Measurements from ENCODE around the gene RHOF.
"Not testable (repeated sequence)": the region's sequence is repeated elsewhere in the genome, so short reads cannot be mapped to it uniquely, and the experiment has no call there.

The RHOF gene

GRCh38 chr12:121767525-121768016 is 25.9 kb downstream of the RHOF start:
- TF ChIP-seq, protein P1, sequence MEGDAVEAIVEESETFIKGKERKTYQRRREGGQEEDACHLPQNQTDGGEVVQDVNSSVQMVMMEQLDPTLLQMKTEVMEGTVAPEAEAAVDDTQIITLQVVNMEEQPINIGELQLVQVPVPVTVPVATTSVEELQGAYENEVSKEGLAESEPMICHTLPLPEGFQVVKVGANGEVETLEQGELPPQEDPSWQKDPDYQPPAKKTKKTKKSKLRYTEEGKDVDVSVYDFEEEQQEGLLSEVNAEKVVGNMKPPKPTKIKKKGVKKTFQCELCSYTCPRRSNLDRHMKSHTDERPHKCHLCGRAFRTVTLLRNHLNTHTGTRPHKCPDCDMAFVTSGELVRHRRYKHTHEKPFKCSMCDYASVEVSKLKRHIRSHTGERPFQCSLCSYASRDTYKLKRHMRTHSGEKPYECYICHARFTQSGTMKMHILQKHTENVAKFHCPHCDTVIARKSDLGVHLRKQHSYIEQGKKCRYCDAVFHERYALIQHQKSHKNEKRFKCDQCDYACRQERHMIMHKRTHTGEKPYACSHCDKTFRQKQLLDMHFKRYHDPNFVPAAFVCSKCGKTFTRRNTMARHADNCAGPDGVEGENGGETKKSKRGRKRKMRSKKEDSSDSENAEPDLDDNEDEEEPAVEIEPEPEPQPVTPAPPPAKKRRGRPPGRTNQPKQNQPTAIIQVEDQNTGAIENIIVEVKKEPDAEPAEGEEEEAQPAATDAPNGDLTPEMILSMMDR (IDR thresholded peaks at IDR 0.05; ENCODE audit: extremely low read depth, missing control alignments) = no peak
- DNase-seq (ENCODE audit: low spot score) = no peak

DNA sequence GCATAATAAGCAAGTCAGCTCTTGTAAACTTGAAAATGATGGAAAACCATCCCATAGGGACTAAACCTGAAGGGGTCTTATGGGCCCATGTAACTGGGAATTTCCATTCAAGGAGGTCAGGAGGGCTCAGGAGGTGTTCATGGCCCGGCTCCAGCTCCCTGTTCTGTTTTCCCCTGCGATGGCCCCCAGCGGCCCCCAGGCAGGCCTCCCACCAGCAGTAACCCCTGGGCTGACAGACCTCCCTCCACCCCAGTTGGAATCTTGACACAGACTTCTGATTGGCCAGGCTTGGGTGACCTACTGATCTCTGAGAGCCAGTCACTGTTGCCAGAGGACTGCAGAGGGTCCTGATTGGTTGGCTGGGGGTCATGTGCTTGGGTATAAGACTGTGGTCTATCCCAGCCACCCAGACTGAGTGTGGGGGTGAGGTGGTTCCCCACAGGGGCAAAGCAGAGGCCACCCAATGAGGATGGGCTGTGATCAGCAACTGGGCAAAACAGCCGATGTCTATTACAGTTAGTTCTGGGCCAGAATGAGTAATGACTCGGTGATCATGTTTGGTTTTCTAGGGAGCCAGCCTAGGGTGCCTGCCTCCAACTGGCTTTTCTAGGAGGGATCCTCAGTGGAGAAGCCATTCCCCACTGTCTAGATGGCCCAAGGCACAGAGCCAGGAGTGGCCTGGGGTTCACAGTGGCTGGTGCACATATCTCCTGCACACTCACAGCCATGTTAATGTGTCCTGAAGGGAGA is 27.0 kb downstream of the RHOF start:
- DNase-seq (ENCODE audit: low spot score) = no peak
- TF ChIP-seq, protein P1 (IDR thresholded peaks at IDR 0.05; ENCODE audit: extremely low read depth, missing control alignments) = no peak

- TF ChIP-seq, protein P1 (IDR thresholded peaks at IDR 0.05; ENCODE audit: extremely low read depth, missing control alignments) = no peak
- DNase-seq (ENCODE audit: low spot score) = no peak
Observed at GRCh38 chr12:121765573-121765972, 27.9 kb downstream of the RHOF start.

GRCh38 chr12:121764808-121765207 is 28.7 kb downstream of the RHOF start:
- TF ChIP-seq, protein P1 (IDR thresholded peaks at IDR 0.05; ENCODE audit: extremely low read depth, missing control alignments) = no peak

GRCh38 chr12:121762269-121762668 is 31.2 kb downstream of the RHOF start:
- TF ChIP-seq, protein P1 (IDR thresholded peaks at IDR 0.05; ENCODE audit: extremely low read depth, missing control alignments) = no peak
- no peak for DNase-seq (ENCODE audit: low spot score)

More at GRCh38 chr12:121764808-121765207, 28.7 kb downstream of the RHOF start:
- no peak for DNase-seq (ENCODE audit: low spot score)

DNA sequence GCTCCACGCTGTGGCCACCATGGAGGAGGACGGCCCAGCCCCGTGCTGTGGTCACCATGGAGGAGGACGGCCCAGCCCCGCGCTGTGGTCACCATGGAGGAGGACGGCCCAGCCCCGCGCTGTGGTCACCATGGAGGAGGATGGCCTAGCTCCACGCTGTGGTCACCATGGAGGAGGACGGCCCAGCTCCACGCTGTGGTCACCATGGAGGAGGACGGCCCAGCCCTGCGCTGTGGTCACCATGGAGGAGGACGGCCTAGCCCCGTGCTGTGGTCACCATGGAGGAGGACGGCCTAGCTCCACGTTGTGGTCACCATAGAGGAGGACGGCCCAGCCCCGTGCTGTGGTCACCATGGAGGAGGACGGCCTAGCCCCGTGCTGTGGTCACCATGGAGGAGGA is 35.0 kb downstream of the RHOF start:
- not testable (repeated sequence) for DNase-seq (ENCODE audit: low spot score)

DNA sequence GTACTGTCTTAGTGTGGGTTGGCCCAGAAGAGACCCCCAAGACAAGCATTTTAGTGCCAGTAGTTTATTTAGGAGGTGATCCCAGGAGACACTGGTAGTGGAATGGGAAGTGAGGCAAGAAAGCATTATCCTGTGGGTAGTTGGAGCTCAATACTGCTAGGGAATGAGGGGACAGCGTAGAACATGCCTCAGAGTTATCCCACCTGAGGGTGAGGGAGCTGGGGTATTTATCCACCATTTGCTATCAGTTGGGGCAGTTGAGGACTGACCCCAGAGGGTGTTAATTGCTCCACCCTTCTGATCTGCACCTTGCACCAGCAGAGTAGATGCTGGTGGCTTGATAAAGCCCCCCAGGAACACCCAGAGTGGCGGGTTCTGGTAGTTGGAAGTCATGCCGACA is 37.9 kb downstream of the RHOF start:
- no peak for DNase-seq (ENCODE audit: low spot score)
- TF ChIP-seq, protein P1 (IDR thresholded peaks at IDR 0.05; ENCODE audit: extremely low read depth, missing control alignments) = no peak

GRCh38 chr12:121754836-121755235 is 38.7 kb downstream of the RHOF start:
- DNase-seq (ENCODE audit: low spot score) = no peak
- TF ChIP-seq, protein P1 (IDR thresholded peaks at IDR 0.05; ENCODE audit: extremely low read depth, missing control alignments) = no peak
